GM23338 (cell line): ENCODE results near the gene CPLANE1. TPM values are rescaled to one million over a fixed set of nuclear protein-coding genes. Genes with fewer than 3 reads are reported as not detected.

Experiments used
- ATAC-seq: fragments of 200-7000 bp; cut with Tn5 transposase; 3 replicates; pipeline ENCODE4 v1.9.1; 2020
- DNase-seq: peaks from one replicate; pipeline ENCODE4 v3.0.0-alpha.2; 2015; ENCODE audit warnings: low spot score
- H2AFZ ChIP-seq: fragments of 200-600 bp; sonication (generic); 2 replicates; pipeline ENCODE4 v1.8.0; 2016; ENCODE audit warnings: antibody characterized with exemption, mild to moderate bottlenecking, moderate library complexity
- H3F3A ChIP-seq: fragments of 200-600 bp; sonication (generic); replicated peaks from 2 replicates; pipeline ENCODE4 v1.8.0; 2017; ENCODE audit warnings: antibody characterized with exemption, mixed run types, low read depth
- H3K27ac ChIP-seq: fragments of 200-600 bp; sonication (generic); 2 replicates; pipeline ENCODE4 v1.6.1; 2016; ENCODE audit warnings: low read depth
- H3K27me3 ChIP-seq: fragments of 200-600 bp; sonication (generic); 2 replicates; pipeline ENCODE4 v1.8.0; 2016; ENCODE audit warnings: mild to moderate bottlenecking, mixed run types, moderate library complexity; ENCODE audit not compliant: insufficient read depth
- H3K36me3 ChIP-seq: fragments of 200-600 bp; sonication (generic); 2 replicates; pipeline ENCODE4 v1.8.0; 2016; ENCODE audit warnings: mild to moderate bottlenecking; ENCODE audit not compliant: insufficient read depth
- H3K4me1 ChIP-seq: fragments of 200-600 bp; sonication (generic); 2 replicates; pipeline ENCODE4 v1.8.0; 2016; ENCODE audit warnings: mild to moderate bottlenecking, moderate library complexity; ENCODE audit not compliant: insufficient read depth
- H3K4me2 ChIP-seq: fragments of 200-600 bp; sonication (generic); 2 replicates; pipeline ENCODE4 v1.7.1; 2017; ENCODE audit warnings: mixed run types
- H3K4me3 ChIP-seq: fragments of 200-600 bp; sonication (generic); 2 replicates; pipeline ENCODE4 v1.6.1; 2016; ENCODE audit warnings: mixed run types
- H3K79me2 ChIP-seq: fragments of 200-600 bp; sonication (generic); replicated peaks from 2 replicates; pipeline ENCODE4 v1.8.0; 2017; ENCODE audit warnings: mild to moderate bottlenecking; ENCODE audit not compliant: insufficient read depth
- H3K9me2 ChIP-seq: fragments of 200-600 bp; sonication (generic); 2 replicates; pipeline ENCODE4 v1.8.0; 2017; ENCODE audit not compliant: insufficient read depth
- H4K20me1 ChIP-seq: fragments of 200-600 bp; sonication (generic); replicated peaks from 2 replicates; pipeline ENCODE4 v1.8.0; 2017; ENCODE audit warnings: mild to moderate bottlenecking; ENCODE audit not compliant: insufficient read depth
- H3K27ac Mint-ChIP-seq: 2 replicates; pipeline ENCODE4 v1.8.0; 2020; ENCODE audit warnings: inconsistent platforms, mild to moderate bottlenecking, moderate library complexity, mixed read lengths
- H3K27me3 Mint-ChIP-seq: 3 replicates; pipeline ENCODE4 v1.8.0; 2022; ENCODE audit warnings: low read depth, mild to moderate bottlenecking, moderate library complexity, mixed read lengths, inconsistent platforms; ENCODE audit not compliant: insufficient read depth, poor library complexity
- H3K36me3 Mint-ChIP-seq: 3 replicates; pipeline ENCODE4 v1.8.0; 2021; ENCODE audit warnings: low read depth, mild to moderate bottlenecking, inconsistent platforms, moderate library complexity, mixed read lengths
- H3K4me1 Mint-ChIP-seq: 3 replicates; pipeline ENCODE4 v1.8.0; 2020; ENCODE audit warnings: mild to moderate bottlenecking, inconsistent platforms, mixed read lengths
- H3K4me3 Mint-ChIP-seq: 3 replicates; pipeline ENCODE4 v1.8.0; 2021; ENCODE audit warnings: moderate library complexity, mild to moderate bottlenecking, inconsistent platforms, mixed read lengths
- H3K9me3 Mint-ChIP-seq: 3 replicates; pipeline ENCODE4 v1.8.0; 2020; ENCODE audit warnings: moderate library complexity, mild to moderate bottlenecking, inconsistent platforms, mixed read lengths
- CREB1 ChIP-seq: fragments of 250-450 bp; sonication (Bioruptor Pico); IDR thresholded peaks from 2 replicates; pipeline ENCODE4 v1.5.0; 2020; ENCODE audit warnings: low read depth, mild to moderate bottlenecking, moderate library complexity
- ETS1 ChIP-seq: IDR thresholded peaks from 2 replicates; pipeline ENCODE4 v1.6.1; 2016; ENCODE audit warnings: antibody characterized with exemption
- EZH2 ChIP-seq: fragments of 200-600 bp; sonication (generic); IDR thresholded peaks from one replicate; pipeline ENCODE4 v1.8.0; 2017; ENCODE audit warnings: antibody characterized with exemption, mild to moderate bottlenecking, low read depth; ENCODE audit not compliant: unreplicated experiment
- JUNB ChIP-seq: IDR thresholded peaks from one replicate; pipeline ENCODE4 v1.6.1; 2016; ENCODE audit warnings: antibody characterized with exemption; ENCODE audit not compliant: unreplicated experiment
- REST ChIP-seq: IDR thresholded peaks from one replicate; pipeline ENCODE4 v1.6.1; 2018; ENCODE audit warnings: antibody characterized with exemption; ENCODE audit not compliant: unreplicated experiment
- ZNF331 ChIP-seq: fragments of 250-450 bp; sonication (Bioruptor Pico); IDR thresholded peaks from 2 replicates; pipeline ENCODE4 v1.5.0; 2020; ENCODE audit warnings: low read depth, mild to moderate bottlenecking, moderate library complexity
- ZNF462 ChIP-seq: fragments of 250-450 bp; sonication (Bioruptor Pico); IDR thresholded peaks from 2 replicates; pipeline ENCODE4 v1.5.0; 2020; ENCODE audit warnings: mild to moderate bottlenecking, moderate library complexity
- polyA plus RNA-seq: library from polyadenylated mRNA; unstranded; fragments of >200 nt; fragmentation: Nextera tagmentation; extraction: Ambion mirVana; gene quantifications from 2 replicates; pipeline ENCODE4 v1.2.1, GENCODE V29; 2016
- total RNA-seq: library from RNA; depleted of rRNA; stranded (reverse); fragments of >200 nt; shearing (Covaris generic); gene quantifications from 2 replicates; pipeline ENCODE4 v1.2.3, GENCODE V29; 2014

The CPLANE1 gene
- total and polyA plus RNA-seq, 2 experiments from 2014 or later = 5.1 to 8.3 TPM

GRCh38 chr5:37077146-37077545, 172.0 kb downstream of the CPLANE1 start (continued):
- TF ChIP-seq ZNF462 (CRISPR knock-in tag) = no peak
- no peak for TF ChIP-seq CREB1 (CRISPR knock-in tag)

GRCh38 chr5:37075399-37075950, 173.7 kb downstream of the CPLANE1 start:
- Mint-ChIP-seq H3K27me3 (no peaks in the 10 kb centered on the region), H3K27ac (no peak overlapping the region), H3K36me3 (no peaks in the 10 kb centered on the region), H3K9me3 (no peaks in the 10 kb centered on the region; the same call in 2 of the 3 replicates), H3K4me1 (no peaks in the 10 kb centered on the region), H3K4me3 (no peak overlapping the region)
- H3K4me1 ChIP-seq = no peaks in the 10 kb centered on the region
- H3F3A ChIP-seq = no peaks in the 10 kb centered on the region
- H3K36me3 ChIP-seq = no peaks in the 10 kb centered on the region
- DNase-seq = no peak
- no peaks in the 10 kb centered on the region for H3K79me2 ChIP-seq
- H3K27me3 ChIP-seq = no peaks in the 10 kb centered on the region; the same call in none of the 2 replicates
- H4K20me1 ChIP-seq = no peaks in the 10 kb centered on the region; the same call in 1 of the 2 replicates
- no peak overlapping the region for H3K4me3 ChIP-seq
- no peak overlapping the region for H2AFZ ChIP-seq
- no peak overlapping the region for H3K4me2 ChIP-seq
- no peaks in the 10 kb centered on the region for H3K9me2 ChIP-seq
- ATAC-seq = no peak
- no peak overlapping the region for H3K27ac ChIP-seq
- TF ChIP-seq REST (no peak), ZNF331 (no peak), ETS1 (no peak), EZH2 (no peak), JUNB (no peak)
